NCI-H345 (cell line): ENCODE results near the gene AIRE.
"Not testable (repeated sequence)": the region's sequence is repeated elsewhere in the genome, so short reads cannot be mapped to it uniquely, and the experiment has no call there.

Source experiments
- DNase-seq: peaks from one replicate; lab custom pipeline; 2025; lab: John Stamatoyannopoulos, UW

AIRE gene

DNA sequence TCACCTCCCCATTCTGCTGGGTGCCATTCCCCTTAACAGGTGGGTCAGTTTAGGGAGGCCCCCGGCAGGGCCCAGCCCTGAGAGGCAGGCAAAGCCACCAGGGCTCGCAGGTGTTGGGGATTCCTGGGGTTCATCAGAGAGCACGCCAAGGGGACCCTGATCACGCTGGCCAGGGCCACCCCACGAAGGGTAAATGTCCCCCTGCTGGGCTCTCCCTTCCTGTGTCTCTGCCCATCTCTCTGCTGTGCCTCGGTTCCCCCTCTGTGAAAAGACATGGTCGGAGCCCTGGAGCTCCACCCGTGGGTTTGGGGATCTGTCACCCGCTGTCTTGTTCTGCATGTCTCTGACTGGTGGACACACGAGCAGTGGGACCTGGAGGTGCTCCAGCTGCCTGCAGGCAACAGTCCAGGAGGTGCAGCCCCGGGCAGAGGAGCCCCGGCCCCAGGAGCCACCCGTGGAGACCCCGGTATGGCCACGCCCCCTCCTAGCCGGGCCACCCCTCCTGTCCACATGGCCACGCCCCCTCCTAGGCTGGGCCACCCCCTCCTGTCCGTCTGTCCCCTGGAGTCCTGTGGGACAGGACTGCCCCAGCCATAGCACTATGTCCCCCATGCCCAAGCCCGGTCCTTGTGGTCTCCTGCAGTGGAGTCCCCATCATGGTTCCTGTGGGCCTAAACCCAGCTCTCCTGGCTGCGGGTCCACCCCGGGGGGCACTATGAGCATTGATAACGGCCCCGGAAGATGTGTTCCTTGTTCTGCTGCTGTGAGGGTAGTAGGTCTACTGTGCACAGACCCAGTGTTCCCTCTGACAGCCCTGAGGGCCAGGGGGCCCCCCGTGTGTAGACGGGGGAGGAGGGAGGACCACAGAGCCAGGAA lies 6.5 kb downstream of the AIRE start:
- DNase-seq = no peak

DNA sequence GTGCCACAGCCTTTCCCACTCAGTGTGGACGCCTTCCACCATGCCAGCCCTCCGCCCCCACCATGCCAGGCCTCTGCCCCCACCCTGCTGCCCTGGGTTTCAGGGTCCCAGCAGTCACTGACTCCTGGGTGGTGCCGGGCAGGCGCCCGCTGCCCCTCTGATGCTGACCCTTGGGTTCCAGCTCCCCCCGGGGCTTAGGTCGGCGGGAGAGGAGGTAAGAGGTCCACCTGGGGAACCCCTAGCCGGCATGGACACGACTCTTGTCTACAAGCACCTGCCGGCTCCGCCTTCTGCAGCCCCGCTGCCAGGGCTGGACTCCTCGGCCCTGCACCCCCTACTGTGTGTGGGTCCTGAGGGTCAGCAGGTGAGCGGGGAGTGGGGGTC lies 7.1 kb downstream of the AIRE start:
- DNase-seq = no peak

DNA sequence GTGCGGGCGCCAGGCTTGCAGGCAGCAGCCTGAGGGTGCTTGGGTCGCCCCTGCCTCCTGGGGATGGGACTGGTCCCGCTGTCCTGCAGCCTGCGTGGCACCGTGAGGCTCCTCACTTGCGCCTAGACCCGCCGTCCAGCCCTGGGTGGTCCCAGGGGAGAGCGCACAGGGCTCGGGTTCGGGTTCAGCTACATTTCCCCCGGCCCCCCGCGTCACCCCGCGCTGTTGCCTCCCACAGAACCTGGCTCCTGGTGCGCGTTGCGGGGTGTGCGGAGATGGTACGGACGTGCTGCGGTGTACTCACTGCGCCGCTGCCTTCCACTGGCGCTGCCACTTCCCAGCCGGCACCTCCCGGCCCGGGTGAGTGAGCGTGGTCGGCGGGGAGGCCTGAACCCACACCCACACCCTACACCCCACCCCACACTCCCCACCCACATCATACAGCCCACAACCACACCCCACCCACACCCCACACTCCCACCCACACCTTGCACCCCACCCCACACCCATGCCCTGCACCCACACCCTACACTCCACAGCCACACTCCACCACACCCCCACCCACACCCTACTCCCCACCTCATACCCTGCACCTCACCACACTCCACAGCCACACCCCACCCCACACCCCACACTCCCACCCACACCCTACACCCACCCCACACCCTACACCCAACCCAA lies 8.0 kb downstream of the AIRE start:
- no peak for DNase-seq

DNA sequence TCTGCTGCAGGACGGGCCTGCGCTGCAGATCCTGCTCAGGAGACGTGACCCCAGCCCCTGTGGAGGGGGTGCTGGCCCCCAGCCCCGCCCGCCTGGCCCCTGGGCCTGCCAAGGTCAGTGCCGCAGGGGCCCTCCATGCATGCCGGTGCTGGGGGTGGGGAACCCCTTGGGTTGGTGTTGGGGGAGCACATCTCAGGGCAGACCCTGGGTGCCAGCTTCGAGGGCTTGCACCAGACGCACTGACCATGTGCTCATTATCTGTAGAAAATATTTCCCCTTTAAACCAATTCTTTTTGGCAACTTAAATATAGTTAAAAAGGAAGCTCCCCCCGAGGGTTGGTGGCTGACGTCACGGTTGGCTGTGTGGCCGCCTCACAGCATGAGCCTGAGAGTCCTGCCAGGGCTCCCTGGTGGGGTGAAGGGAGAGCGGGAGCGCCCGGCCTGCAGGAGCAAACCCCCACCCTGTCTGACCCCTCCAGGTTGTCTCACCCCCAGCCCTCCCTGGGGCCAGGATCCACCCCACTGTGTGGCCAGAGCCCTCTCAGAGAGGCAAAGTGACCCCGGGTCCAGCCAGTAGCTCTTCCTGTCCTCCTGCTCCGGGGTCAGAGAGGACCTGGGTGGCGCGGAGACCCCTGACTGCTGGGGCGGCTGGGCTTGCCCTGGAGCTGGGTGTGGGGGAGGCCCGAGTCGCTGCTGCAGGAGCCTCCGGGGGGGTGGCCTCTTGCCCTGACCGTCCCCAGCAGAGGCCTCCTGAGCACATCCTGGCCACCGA lies 8.9 kb downstream of the AIRE start:
- DNase-seq = peak; percentile 45

DNA sequence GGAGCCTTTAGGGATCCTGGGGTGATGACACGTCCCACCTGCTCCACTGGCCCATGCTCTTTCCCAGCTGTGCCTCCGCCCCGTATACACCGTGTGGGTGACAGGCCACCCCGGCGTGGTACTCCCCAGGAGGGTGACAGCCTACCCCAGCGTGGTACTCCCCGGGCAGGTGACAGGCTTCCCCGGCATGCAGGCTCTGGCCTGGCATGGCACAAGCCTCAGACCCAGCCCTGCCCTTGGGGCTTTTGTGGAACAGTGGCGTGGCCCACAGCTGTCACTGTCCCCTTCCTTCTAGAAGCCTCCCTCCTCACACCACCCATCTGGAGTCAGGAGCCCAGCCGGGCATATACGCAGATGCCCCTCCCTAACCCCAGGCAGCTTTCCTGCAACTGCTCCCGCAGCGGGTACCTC lies 9.5 kb downstream of the AIRE start:
- peak; percentile 59 for DNase-seq

DNA sequence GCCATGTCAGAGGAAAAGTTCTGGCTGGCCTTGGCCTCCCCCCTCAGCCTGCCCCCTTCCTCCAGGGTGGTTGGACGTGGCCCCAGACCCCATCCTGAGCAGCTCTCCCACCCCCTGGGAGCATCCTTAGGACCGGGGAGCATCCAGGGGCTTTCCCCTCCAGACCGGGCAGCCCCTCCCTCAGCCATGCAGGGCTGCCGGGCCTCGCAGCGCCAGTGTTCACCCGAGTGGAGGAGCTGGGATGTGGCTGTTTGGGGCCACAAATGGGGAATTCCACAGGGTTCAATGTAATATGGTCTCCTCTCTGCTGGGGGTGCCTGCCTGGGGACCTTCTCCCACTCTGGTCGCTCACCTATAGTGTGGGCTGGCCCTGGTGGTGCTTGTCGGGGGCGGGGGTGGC lies 10.0 kb downstream of the AIRE start:
- no peak for DNase-seq

DNA sequence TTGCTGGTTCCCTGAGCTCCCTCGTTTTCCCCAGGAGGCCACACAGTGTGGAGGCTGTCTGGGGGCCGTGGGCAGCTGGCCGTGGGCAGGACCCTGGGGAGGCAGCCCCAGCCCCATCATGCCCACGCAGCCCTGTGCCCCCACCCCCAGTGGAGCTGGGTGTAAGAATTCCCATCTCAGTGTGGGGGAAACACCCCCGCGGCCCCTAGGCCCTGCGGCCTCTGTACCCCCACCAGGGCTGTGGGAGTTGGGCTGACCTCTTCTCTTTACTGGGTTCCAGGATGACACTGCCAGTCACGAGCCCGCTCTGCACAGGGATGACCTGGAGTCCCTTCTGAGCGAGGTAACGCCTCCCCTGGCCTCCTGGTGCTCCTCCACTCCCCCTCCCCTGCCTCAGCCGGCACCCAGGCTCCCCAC lies 10.4 kb downstream of the AIRE start:
- no peak for DNase-seq

DNA sequence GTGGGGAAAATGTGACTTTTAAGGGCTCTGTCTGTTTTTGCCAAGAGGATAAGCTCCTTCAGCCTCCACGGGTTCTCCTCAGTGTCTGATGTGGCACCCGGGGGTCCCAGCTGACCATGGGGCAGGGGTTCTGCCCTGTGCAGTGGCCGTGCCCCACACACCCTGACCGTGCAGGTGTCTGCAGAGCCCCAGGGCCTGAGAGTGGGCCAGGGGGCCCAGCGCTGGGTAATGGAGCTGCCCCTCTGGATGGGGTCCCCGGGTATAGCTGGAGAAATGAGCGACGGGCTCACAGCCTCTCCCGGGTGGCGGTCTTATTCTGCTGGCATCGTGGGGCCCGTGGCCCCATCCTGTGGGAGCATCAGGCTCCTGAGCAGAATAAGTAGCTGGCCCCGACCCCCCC lies 11.2 kb downstream of the AIRE start:
- no peak for DNase-seq

DNA sequence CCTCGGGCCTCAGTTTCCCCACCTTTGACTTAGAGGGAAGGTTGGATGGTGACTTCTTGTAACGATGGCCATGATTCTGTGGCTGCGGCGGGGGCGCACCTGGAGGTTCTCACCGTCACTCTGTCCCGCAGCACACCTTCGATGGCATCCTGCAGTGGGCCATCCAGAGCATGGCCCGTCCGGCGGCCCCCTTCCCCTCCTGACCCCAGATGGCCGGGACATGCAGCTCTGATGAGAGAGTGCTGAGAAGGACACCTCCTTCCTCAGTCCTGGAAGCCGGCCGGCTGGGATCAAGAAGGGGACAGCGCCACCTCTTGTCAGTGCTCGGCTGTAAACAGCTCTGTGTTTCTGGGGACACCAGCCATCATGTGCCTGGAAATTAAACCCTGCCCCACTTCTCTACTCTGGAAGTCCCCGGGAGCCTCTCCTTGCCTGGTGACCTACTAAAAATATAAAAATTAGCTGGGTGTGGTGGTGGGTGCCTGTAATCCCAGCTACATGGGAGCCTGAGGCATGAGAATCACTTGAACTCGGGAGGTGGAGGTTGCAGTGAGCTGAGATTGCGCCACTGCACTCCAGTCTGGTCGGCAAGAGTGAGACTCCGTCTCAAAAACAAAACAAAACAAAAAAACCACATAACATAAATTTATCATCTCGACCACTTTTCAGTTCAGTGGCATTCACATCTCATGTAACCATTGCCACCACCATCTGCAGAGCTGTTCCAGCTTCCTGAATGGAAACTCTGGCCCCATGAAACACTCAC lies 12.0 kb downstream of the AIRE start:
- DNase-seq = peak; percentile 89

DNA sequence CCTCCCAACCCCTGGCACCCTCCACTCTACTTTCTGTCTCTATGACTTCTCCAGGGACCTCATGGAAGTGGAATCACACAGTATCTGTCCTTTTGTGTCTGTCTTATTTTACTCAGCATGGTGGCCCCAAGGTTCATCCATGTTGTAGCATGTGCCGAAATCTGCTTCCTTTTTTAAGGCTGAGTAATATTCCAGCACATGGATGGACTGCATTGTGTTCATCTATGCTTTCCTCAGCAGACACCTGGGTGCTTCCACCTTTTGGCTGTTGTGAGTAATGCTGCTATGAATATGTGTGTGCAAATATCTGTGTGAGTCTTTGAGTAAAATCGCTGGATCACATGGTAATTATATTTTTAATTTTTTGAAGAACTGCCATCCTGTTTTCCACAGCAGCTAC lies 12.6 kb downstream of the AIRE start:
- no peak for DNase-seq

DNA sequence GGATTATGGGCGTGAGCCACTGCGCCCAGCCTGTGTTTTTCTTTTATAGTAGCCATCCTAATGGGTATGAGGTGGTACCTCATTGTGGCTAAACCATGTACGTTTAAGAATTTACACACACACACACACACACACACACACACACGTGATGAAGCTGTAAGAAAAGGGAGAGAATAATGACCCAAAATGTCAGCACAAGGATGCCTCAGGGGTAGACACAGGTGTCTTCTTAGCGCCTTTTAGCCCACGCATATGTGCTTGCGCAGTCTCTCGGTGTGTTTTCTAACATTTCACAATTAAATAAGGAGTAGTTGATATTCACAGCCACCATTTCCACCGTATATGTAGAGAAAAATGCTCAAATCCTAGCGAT lies 13.4 kb downstream of the AIRE start:
- DNase-seq = peak; percentile 48

DNA sequence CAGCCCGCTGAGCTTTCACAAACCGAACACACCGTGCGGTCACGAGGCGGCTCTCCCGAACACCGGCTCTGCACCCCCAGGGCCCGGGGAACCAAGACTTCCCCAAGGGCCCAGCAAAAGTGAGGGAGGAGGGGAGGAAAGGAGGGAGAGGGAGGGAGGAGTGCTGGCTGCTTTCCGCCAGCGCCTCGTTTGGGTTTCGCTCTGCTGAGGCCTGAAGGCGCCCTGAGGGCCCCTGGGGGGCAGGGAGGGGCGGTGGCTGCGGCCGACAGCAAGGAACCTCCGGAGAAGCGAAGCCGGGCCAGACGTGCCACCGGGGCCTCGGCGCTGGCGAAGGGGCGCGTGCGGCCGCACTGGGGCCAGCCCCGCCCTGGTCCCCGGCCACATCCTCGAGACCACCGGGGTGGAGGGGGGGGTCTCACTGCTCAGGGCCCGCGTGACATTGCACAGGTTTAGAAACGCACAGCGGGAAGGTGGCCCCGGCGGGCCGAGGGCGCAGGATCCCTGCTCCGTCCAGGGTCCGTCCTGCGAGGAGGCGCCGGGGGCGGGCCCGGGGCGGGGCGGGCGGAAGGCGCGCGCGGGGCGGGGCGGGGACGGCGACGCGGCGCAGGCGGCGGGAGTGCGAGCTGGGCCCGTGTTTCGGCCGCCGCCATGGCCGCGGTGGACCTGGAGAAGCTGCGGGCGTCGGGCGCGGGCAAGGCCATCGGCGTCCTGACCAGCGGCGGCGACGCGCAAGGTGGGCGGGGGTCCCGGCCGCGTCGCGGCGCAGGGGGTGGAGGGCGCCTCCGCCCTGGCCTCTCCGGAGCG lies 14.0 kb downstream of the AIRE start, which contains the start of gene PFKL:
TSS of gene PFKL (plus strand) at position 596 of the 804 bp plus-strand sequence. CDS start at position 649, 53 bp downstream.
- peak; percentile 68 for DNase-seq

DNA sequence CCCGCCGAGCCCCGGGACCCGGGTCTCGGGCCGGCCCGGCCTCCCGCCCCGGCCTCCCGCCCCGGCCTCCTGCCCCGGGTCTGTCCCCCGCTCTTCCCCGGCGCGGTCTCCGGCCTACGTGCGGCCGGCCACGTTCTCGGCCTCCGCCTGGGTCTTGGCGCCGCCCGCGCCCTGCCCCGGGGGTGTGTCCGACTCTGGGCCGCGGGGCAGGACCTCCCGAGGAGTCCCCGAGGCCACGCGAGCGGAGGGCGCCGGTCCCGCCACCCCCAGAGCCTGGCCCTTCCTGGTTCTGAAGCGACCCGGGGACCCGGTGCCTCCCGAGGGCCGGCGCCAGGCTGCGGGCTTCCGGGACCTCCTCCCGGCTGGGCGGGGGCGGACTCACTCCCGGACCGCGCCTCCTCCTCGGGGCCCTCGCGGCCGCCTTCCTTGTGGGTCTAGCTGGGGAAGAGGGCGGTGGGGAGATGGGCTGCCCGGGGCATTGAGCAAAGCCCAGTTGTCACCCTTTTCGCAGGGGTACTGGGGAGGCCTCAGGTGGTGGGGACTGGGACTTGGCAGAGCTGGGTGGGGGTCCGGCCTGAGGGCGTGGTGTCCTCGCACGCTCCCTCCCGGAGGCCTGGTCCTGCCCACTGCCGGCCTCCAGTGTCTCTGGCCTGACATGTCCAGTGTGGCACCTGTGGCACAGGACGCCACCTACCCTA lies 14.7 kb downstream of the AIRE start:
- DNase-seq = peak; percentile 40

DNA sequence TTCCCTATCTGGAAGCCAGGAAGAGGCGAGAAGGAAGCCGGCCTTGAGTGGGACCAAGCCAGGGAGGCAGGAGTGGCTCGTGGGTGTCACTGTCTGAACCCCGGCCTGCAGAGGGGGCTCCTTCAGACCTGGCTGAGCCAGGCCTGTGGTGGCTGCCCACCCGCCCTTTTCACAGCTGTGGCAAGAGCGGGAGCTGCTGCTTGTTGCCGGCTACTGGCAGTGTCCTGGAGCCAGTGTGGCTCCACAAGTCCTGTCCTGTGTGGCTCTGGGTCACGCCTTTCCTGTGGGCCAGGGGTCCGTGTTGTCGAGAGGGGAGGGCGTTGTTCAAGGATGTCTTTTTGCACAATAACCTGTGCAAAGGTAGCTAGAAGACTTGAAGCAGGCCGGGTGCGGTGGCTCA lies 15.5 kb downstream of the AIRE start:
- no peak for DNase-seq

DNA sequence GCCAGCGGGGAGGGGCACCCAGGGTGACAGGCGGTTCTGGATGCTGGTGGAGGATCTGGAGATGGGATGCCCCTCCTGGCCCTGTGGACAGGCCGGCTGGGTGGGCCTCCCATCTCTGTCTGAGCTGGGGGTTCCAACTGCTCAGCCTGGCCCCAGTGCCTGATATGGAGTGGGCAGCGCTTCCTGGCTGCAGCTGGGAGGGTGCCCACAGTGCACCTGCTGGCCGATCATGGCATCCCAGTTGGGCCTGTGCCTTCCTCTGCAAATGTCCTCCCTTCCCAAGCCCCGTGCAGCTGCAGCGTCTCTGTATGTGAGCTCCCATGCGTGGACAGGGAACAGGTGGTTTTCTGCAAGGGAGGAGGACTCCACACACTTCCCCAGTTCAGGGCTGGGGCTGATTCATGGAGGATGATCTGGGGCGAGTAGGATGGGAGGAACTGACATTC lies 16.3 kb downstream of the AIRE start:
- DNase-seq = peak; percentile 32

DNA sequence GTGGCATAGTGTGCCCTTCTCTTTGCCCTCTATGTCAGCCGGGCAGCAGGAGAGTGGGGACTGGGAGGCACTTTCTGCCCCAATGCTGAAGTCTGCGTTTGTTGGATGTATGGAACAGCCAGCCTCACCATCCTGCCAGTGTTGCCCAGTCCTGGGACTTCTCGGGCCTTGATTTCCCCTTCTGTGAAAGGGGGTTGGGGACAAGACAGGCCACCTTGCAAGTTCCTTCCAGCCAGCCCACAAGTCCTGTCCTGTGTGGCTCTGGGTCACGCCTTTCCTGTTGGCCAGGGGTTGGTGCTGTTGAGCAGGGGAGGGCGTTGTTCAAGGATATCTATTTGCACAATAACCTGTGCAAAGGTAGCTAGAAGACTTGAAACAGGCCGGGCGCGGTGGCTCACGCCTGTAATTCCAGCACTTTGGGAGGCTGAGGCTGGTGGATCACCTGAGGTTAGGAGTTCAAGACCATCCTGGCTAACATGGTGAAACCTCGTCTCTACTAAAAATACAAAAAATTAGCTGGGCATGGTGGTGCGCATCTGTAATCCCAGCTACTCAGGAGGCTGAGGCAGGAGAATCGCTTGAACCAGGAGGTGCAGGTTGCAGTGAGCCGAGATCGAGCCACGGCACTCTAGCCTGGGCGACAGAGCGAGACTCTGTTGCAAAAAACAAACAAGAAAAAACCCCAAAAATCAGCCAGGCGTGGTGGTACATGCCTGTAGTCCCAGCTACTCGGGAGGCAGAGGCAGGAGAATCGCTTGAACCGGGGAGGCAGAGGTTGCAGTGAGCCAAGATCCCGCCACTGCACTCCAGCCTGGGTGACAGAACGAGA lies 17.1 kb downstream of the AIRE start:
- DNase-seq = not testable (repeated sequence)

DNA sequence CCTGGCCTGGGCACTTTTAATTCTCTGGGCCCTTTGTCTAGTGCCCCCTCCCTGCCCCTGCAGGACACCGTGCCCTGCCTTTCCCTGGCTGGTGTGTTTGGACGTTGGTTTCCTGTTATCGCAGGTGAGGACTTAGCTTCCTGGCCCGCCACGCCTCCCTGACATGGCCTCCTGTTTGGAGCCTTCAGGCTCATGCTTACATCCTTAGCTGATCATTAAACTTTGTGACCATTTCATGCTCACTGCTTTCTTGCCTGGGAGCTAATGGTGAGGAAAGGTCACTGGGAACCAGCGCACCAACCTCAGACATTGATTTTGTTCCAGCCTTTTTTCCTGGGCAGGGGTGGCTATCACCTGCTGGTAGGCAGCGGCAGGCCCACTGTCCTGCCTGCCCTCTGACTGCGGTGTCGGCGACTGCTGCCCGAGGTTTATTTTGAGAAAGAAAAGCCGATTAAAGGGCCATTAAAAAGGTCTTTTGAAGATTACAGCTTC lies 17.9 kb downstream of the AIRE start:
- DNase-seq = no peak

DNA sequence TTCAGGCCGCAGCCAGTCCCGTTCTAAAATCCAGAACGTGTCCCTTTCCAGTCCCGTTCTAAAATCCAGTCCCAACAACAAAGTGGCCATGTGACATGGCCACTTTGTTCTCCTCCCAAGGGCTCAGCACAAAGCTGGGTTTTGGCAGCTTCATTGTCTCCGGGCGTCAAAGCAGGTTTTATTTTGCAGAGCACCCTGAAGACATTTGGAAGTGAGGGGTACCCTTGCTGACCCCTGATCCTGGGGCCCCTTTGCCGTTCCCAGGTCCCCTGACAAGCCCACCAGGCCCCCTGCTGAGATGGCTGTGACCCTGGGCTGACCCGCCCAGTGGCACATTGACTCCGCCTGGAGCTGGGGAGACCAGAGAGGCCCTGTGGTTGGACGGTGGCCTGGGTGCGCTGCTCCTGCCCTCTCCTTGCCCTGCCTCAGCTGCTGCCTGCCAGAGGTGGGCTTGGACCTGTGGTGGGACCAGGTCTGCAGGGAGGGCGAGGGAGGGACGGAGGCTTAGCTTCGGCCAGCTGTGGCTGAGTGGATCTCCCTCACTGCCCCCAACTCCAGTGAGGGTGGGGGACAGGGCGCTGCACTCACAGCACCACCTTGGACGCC lies 18.4 kb downstream of the AIRE start:
- DNase-seq = no peak

DNA sequence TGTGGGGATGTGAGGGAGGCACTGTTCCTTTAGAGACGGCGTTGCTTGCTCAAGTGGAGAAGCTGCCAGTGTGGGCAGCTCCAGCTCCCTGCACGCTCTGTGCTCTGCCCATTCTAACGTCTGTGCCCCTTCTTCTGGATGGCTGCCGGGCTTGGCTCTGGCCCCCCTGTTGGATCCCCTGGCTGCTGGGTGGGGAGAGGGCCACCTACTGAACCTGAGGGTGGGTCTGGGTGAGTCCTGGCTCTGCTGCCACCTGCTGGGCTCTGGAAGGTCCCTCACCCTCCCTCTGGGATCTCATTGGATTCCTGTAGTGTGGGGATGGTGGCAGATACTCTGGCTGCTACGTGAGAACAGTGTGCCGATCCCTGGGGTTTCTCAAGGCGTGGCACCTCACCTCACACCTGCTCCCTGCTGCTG lies 19.2 kb downstream of the AIRE start:
- peak; percentile 37 for DNase-seq
